Ishikawa (cell line): Measurements from ENCODE around the gene HPS4.

Experiments used
- CEBPB ChIP-seq: IDR thresholded peaks from 2 replicates; pipeline ENCODE4 v1.6.1; 2012
- CREB1 ChIP-seq: IDR thresholded peaks from 2 replicates; pipeline ENCODE4 v1.6.1; 2012; ENCODE audit warnings: low read depth
- EGR1 ChIP-seq: IDR thresholded peaks from 2 replicates; pipeline ENCODE4 v1.6.1; 2012
- FOXM1 ChIP-seq: IDR thresholded peaks from 2 replicates; pipeline ENCODE4 v1.6.1; 2012; ENCODE audit warnings: low read depth, borderline replicate concordance
- MAX ChIP-seq: IDR thresholded peaks from 2 replicates; pipeline ENCODE4 v1.6.1; 2012
- NFIC ChIP-seq: IDR thresholded peaks from 2 replicates; pipeline ENCODE4 v1.6.1; 2012
- RAD21 ChIP-seq: IDR thresholded peaks from 2 replicates; pipeline ENCODE4 v1.6.1; 2012; ENCODE audit warnings: low read depth
- REST ChIP-seq: IDR thresholded peaks from 2 replicates; pipeline ENCODE4 v1.6.1; 2012; ENCODE audit warnings: low read depth, mild to moderate bottlenecking
- TCF12 ChIP-seq: IDR thresholded peaks from 2 replicates; pipeline ENCODE4 v1.6.1; 2012; ENCODE audit warnings: low read depth
- USF1 ChIP-seq: IDR thresholded peaks from 2 replicates; pipeline ENCODE4 v1.6.1; 2012
- ZBTB7A ChIP-seq: IDR thresholded peaks from 2 replicates; pipeline ENCODE4 v1.6.1; 2012; ENCODE audit warnings: low read depth

GRCh38 chr22:26447584-26448329 lies 35.8 kb downstream of the HPS4 start:
- TF ChIP-seq CEBPB (no peak), CREB1 (no peak), RAD21 (no peak), FOXM1 (no peak), NFIC (no peak), TCF12 (no peak), MAX (no peak), USF1 (no peak), EGR1 (no peak), ZBTB7A (no peak), REST (no peak)
